Heart left ventricle (tissue), 16 donors: ENCODE results near the gene ATOSB. TPM values are rescaled to one million over a fixed set of nuclear protein-coding genes. Genes with fewer than 3 reads are reported as not detected.
A peak's percentile ranks its signal among the peaks of the same experiment; 100 is the strongest.

Experiments
- ATAC-seq, 4 donors: fragments of 200-7000 bp; cut with Tn5 transposase; one replicate each; pipeline ENCODE4 v1.9.1; 2020 to 2022; ENCODE audit warnings: moderate library complexity in 4 of 4, mild to moderate bottlenecking in 3 of 4, moderate number of reproducible peaks in 1 of 4
- DNase-seq, 5 donors: peaks; one replicate each; pipeline ENCODE4 v3.0.0-alpha.2; 2020
- H3K27ac ChIP-seq, 12 donors: fragments of 200-600 bp; sonication (generic) in 4 of 12; one replicate each; pipeline versions ENCODE4 v1.5.0 to v1.8.0; 2016 to 2022; ENCODE audit warnings: mild to moderate bottlenecking in 2 of 12
- H3K27me3 ChIP-seq, 9 donors: fragments of 200-600 bp; sonication (generic) in 2 of 9; one replicate each; pipeline versions ENCODE4 v1.5.1 to v1.8.0; 2016 to 2022; ENCODE audit warnings: mild to moderate bottlenecking in 3 of 9
- H3K36me3 ChIP-seq, 9 donors: fragments of 200-600 bp; sonication (generic) in 2 of 9; one replicate each; pipeline versions ENCODE4 v1.5.0 to v1.8.0; 2018 to 2022; ENCODE audit warnings: mild to moderate bottlenecking in 2 of 9
- H3K4me1 ChIP-seq, 12 donors: fragments of 200-600 bp; sonication (generic) in 4 of 12; one replicate each; pipeline versions ENCODE4 v1.5.0 to v1.8.0; 2016 to 2022; ENCODE audit warnings: mild to moderate bottlenecking in 3 of 12
- H3K4me3 ChIP-seq, 12 donors: fragments of 200-600 bp; sonication (generic) in 4 of 12; one replicate each; pipeline versions ENCODE4 v1.5.0 to v1.8.0; 2017 to 2022; ENCODE audit warnings: mild to moderate bottlenecking in 9 of 12, moderate library complexity in 4 of 12
- H3K9me3 ChIP-seq, 12 donors: fragments of 200-600 bp; sonication (generic) in 4 of 12; one replicate each; pipeline versions ENCODE4 v1.5.0 to v1.8.0; 2016 to 2022; ENCODE audit warnings: mild to moderate bottlenecking in 1 of 12
- POLR2A ChIP-seq, 2 donors: fragments of 450-650 bp; IDR thresholded peaks; one replicate each; pipeline ENCODE4 v1.6.1; 2017; ENCODE audit warnings: antibody characterized with exemption in 2 of 2, mild to moderate bottlenecking in 2 of 2, moderate library complexity in 2 of 2
- WGBS, 4 donors: extraction: QIAGEN DNeasy Blood & Tissue Kit in 2 of 4; methylation state at CpG; one replicate each; pipeline versions ENCODE4 v1.1.5 to v1.1.7; 2013 to 2018; 5-methylcytosine and 5-hydroxymethylcytosine counted together
- intact Hi-C, 10 donors: fragments of 100-400 bp; cut with DNase I; formaldehyde crosslinking; loops; one replicate each; pipeline versions ENCODE4 v1.11.1 to v1.14.2; 2022
- polyA plus RNA-seq, 2 donors: library from polyadenylated mRNA; stranded (reverse); fragments of 200-250 nt; gene quantifications; one replicate each; pipeline ENCODE4 v1.2.3, GENCODE V29; 2013
- total RNA-seq, 9 donors: library from RNA; depleted of rRNA in 2 of 9; stranded (reverse); fragments of >200 nt in 2 of 9; fragmentation: NEBNext Ultra II Directional in 3 of 9; extraction: Animal tissue kit (Norgen Biotek cat#: 25700) in 3 of 9; gene quantifications; one replicate each; pipeline versions ENCODE4 v1.1.0 to v1.2.4, GENCODE V29; 2016 to 2023
- TF ChIP-seq, protein P1 (sequence below), 12 donors: fragments of 200-600 bp; sonication (generic) in 4 of 12; IDR thresholded peaks; one replicate each; pipeline versions ENCODE4 v1.5.0 to v1.8.0; 2018 to 2022; ENCODE audit warnings: antibody characterized with exemption in 12 of 12, mild to moderate bottlenecking in 5 of 12
- donor health status: ischemic (EF 13 %, LVEDD 7.1; RV severe dilation, severe dysfunction).
- donor health status: healthy with polysubstance abuse.
- donor health status: DM: no; HTN: yes; CAD: no.
- donor health status: DM: no; HTN: no; CAD: no.
- donor health status: ischemic (EF 25% LVEDD 6.9; RV normal size, moderate dysfunction).
- donor health status: ischemic (EF 25% LVEDD 5.7; RV mildly dilated, moderate dysfunction).
- donor health status: healthy.
- donor health status: DM: yes; HTN: yes; CAD: no.
- donor health status: ischemic (EF 35%, LVEDD 5.7; RV mildly dilated, moderate dysfunction).
- donor health status: nonischemic (EF 11% LVEDD 7.7; RV severe dilation, severe dysfunction).
- donor health status: DM: yes; HTN: yes; CAD: no.
- donor health status: PGD.
- donor health status: ischemic (EF 29% LVEDD 5.4; RV normal size, mild dysfunction).
- donor health status: nonischemic (EF 23%, LVEDD 6.1; RV moderate dilation, normal function).

The ATOSB gene
- total and polyA plus RNA-seq, 11 donors = 15.9 to 43.3 (median 19.5) TPM

GRCh38 chr9:35057271-35057620 lies 58.4 kb downstream of the ATOSB start:
- no peak overlapping the region for H3K27ac ChIP-seq
- no peaks in the 10 kb centered on the region for H3K27me3 ChIP-seq
- no peak for DNase-seq
- intact Hi-C loops = no loop called here
- peak in 2 of 4 donors; percentile 4 to 6 for ATAC-seq
- H3K4me3 ChIP-seq = no peak overlapping the region
- H3K4me1 ChIP-seq = no peaks in the 10 kb centered on the region
- TF ChIP-seq, protein P1, sequence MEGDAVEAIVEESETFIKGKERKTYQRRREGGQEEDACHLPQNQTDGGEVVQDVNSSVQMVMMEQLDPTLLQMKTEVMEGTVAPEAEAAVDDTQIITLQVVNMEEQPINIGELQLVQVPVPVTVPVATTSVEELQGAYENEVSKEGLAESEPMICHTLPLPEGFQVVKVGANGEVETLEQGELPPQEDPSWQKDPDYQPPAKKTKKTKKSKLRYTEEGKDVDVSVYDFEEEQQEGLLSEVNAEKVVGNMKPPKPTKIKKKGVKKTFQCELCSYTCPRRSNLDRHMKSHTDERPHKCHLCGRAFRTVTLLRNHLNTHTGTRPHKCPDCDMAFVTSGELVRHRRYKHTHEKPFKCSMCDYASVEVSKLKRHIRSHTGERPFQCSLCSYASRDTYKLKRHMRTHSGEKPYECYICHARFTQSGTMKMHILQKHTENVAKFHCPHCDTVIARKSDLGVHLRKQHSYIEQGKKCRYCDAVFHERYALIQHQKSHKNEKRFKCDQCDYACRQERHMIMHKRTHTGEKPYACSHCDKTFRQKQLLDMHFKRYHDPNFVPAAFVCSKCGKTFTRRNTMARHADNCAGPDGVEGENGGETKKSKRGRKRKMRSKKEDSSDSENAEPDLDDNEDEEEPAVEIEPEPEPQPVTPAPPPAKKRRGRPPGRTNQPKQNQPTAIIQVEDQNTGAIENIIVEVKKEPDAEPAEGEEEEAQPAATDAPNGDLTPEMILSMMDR (IDR thresholded peaks at IDR 0.05) = no peak
- no peak for TF ChIP-seq POLR2A (IDR thresholded peaks at IDR 0.05)
- no peaks in the 10 kb centered on the region for H3K9me3 ChIP-seq
- peaks cover 9 to 100% (median 88%) of the 10 kb centered on the region in 9 donors for H3K36me3 ChIP-seq
- WGBS, 4 donors = 94 to 98% (median 97%) methylated on average over 8 of the region's 8 CpGs

- TF ChIP-seq POLR2A (IDR thresholded peaks at IDR 0.05) = no peak
- TF ChIP-seq, protein P1 (IDR thresholded peaks at IDR 0.05) = no peak
- 90 to 96% (median 93%) methylated on average over 9 of the region's 9 CpGs for WGBS, 4 donors
- H3K27me3 ChIP-seq = no peaks in the 10 kb centered on the region
- H3K4me3 ChIP-seq = no peak overlapping the region
- peaks cover 9 to 100% (median 88%) of the 10 kb centered on the region in 9 donors for H3K36me3 ChIP-seq
- intact Hi-C loops = no loop called here
- H3K27ac ChIP-seq = no peak overlapping the region
- no peaks in the 10 kb centered on the region for H3K9me3 ChIP-seq
- ATAC-seq (peak in 2 of 4 donors; percentile 5 to 14), DNase-seq (no peak)
- peaks cover 0 to under 1% (median 0%) of the 10 kb centered on the region in 12 donors for H3K4me1 ChIP-seq
These were observed 58.9 kb downstream of the ATOSB start for GRCh38 chr9:35056571-35057270.

DNA sequence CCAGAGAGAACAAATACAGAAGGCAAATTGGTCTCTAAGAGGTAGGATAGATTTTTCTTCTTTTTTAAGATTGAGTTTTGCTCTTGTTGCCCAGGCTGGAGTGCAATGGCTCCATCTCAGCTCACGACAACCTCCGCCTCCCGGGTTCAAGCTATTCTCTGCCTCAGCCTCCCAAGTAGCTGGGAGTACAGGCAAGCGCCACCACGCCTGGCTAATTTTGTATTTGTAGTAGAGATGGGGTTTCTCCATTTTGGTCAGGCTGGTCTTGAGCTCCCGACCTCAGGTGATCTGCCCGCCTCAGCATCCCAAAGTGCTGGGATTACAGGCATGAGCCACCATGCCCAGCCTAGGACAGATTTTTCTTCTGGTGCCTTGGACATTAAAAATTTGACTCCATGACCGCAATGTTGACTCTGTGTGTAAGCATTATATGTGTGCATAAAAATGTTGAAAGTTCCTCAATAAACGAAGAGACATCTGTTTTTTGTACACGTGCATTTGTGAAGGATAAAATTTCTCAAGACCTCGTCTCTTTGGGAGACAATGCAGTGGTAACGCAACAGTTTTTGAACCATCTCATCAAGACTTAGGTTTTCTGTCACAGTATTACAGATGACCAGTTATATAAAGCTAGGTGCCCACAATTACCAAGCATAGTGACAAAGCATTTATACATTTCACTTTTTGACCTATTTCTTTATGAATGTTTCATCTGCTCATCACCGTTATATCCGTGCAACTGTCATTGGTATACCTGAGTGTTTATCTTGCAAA lies 60.6 kb downstream of the ATOSB start:
- peaks cover 0 to 13% (median 2%) of the 10 kb centered on the region in 12 donors for H3K4me1 ChIP-seq
- H3K4me3 ChIP-seq = no peak overlapping the region
- WGBS, 4 donors = 92 to 96% (median 95%) methylated on average over 14 of the region's 14 CpGs
- no peak overlapping the region for H3K27ac ChIP-seq
- no peaks in the 10 kb centered on the region for H3K27me3 ChIP-seq
- H3K36me3 ChIP-seq = peaks cover 6 to 98% (median 88%) of the 10 kb centered on the region in 9 donors
- ATAC-seq = no peak
- intact Hi-C loops = loop anchor here in 2 of 10 donors (5.0 kb wide), 1 partner anchor 158 kb away; a partner anchor contains a TSS
- H3K9me3 ChIP-seq = no peaks in the 10 kb centered on the region
- DNase-seq = no peak
- no peak for TF ChIP-seq POLR2A (IDR thresholded peaks at IDR 0.05)
- TF ChIP-seq, protein P1 (IDR thresholded peaks at IDR 0.05) = no peak

DNA sequence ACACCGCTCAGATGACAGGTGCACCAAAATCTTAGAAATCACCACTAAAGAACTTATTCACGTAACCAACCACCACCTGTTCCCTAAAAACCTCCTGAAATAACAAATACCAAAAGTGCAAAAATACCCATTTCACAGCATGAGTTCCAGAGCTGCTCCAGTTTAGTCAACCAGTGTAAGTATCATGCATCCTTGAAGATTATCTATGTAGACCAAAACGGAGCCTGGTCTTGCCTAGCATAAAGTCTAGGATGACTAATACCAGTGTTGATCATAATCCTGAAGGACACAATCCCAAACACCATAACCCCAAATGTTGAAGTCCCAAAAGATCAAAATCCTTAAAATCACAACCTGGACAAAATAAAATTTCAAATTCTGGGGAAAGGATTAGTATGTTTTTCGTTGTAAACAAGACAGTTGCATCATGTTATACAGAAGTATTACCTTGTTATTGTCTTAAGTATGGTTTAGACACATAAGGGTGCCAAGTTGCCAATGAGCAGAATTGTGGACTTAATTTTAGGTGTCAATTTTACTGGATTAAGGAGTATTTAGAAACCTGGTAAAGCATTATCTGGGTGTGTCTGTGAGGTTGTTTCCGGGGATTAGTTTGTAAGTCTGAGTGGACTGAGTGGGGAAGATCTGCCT lies 61.4 kb downstream of the ATOSB start:
- WGBS, 4 donors = 56 to 86% (median 64%) methylated on average over 5 of the region's 5 CpGs
- ATAC-seq (no peak), DNase-seq (no peak)
- Histone ChIP-seq H3K4me1 (peaks cover 0 to 13% (median 2%) of the 10 kb centered on the region in 12 donors), H3K9me3 (no peaks in the 10 kb centered on the region), H3K4me3 (no peak overlapping the region), H3K27ac (no peak overlapping the region), H3K36me3 (peaks cover 3 to 98% (median 88%) of the 10 kb centered on the region in 9 donors), H3K27me3 (no peaks in the 10 kb centered on the region)
- intact Hi-C loops = loop anchor here in 2 of 10 donors (5.0 kb wide), 1 partner anchor 157 kb away; a partner anchor contains a TSS
- no peak for TF ChIP-seq POLR2A (IDR thresholded peaks at IDR 0.05)
- TF ChIP-seq, protein P1 (IDR thresholded peaks at IDR 0.05) = no peak
